ENCODE data around the gene CCNY.

- no peak for TF ChIP-seq CTCF (IDR thresholded peaks at IDR 0.05)
- TF ChIP-seq POLR2AphosphoS5 (IDR thresholded peaks at IDR 0.05) = no peak
- TF ChIP-seq POLR2A (IDR thresholded peaks at IDR 0.05) = no peak
- no peak for TF ChIP-seq EP300 (IDR thresholded peaks at IDR 0.05)
These were observed 61.6 kb downstream of the CCNY start for GRCh38 chr10:35397953-35398352.
